Muscle of back (tissue), 13 donors: Measurements from ENCODE around the gene PSMD1. TPM values are rescaled to one million over a fixed set of nuclear protein-coding genes. Genes with fewer than 3 reads are reported as not detected.
A peak's percentile ranks its signal among the peaks of the same experiment; 100 is the strongest.
"Not testable (repeated sequence)": the region's sequence is repeated elsewhere in the genome, so short reads cannot be mapped to it uniquely, and the experiment has no call there.

ENCODE experiments used
- DNase-seq, 3 donors: peaks; one replicate each; pipeline versions ENCODE4 v3.0.0 to v3.0.0-alpha.2; 2013
- long read RNA-seq, 9 donors: transcript quantifications; one replicate each; lab custom pipeline, GENCODE V29; 2026
- polyA plus RNA-seq, 10 donors: library from polyadenylated mRNA; unstranded; fragments of 120-200 nt; gene quantifications; one replicate each; pipeline ENCODE4 v1.2.1, GENCODE V29; 2013; ENCODE audit not compliant: insufficient read length in 10 of 10

Gene PSMD1
- polyA plus RNA-seq: 100 to 1,000 TPM in 1 of 10 donors, 10 to 100 TPM in 9; 63.4 to 109 (median 75.8) TPM
- long read RNA-seq, donor 1, partial matches to known transcripts: 5 of 9 reads
- long read RNA-seq, donor 1, other reads (novel, unspliced or antisense): 0 of 9 reads
- long read RNA-seq, donor 2, partial matches to known transcripts: 16 of 20 reads
- long read RNA-seq, donor 2, other reads (novel, unspliced or antisense): 0 of 20 reads
- long read RNA-seq, donor 3: 0 reads
- long read RNA-seq, donor 4, transcript PSMD1-212 (2 exons, 546 nt): major isoform, 5 of 22 reads
- long read RNA-seq, donor 4, transcript PSMD1-201 (25 exons, 3,326 nt): major isoform, 5 of 22 reads
- long read RNA-seq, donor 4, partial matches to known transcripts: 11 of 22 reads
- long read RNA-seq, donor 4, other reads (novel, unspliced or antisense): 0 of 22 reads
- long read RNA-seq, donor 5: 0 reads
- long read RNA-seq, donor 6, transcript PSMD1-212 (2 exons, 546 nt): major isoform, 7 of 38 reads
- long read RNA-seq, donor 6, partial matches to known transcripts: 28 of 38 reads
- long read RNA-seq, donor 6, other reads (novel, unspliced or antisense): 0 of 38 reads
- long read RNA-seq, donor 7, partial matches to known transcripts: 13 of 19 reads
- long read RNA-seq, donor 7, other reads (novel, unspliced or antisense): 0 of 19 reads
- long read RNA-seq, donor 8, transcript PSMD1-212 (2 exons, 546 nt): major isoform, 6 of 19 reads
- long read RNA-seq, donor 8, partial matches to known transcripts: 13 of 19 reads
- long read RNA-seq, donor 8, other reads (novel, unspliced or antisense): 0 of 19 reads
- long read RNA-seq, donor 9, partial matches to known transcripts: 5 of 8 reads
- long read RNA-seq, donor 9, other reads (novel, unspliced or antisense): 0 of 8 reads

- peak; percentile 93 to 99 (median 96) for DNase-seq
These were observed at the start of gene PSMD1 for GRCh38 chr2:231056453-231057416. TSS of gene PSMD1 (plus strand) at chr2:231056867. CDS start at chr2:231057026, 159 bp downstream.

GRCh38 chr2:231007286-231008098 is 49.2 kb upstream of the PSMD1 start:
- no peak for DNase-seq

- DNase-seq: no peak
These were observed 48.5 kb upstream of the PSMD1 start for GRCh38 chr2:231008131-231008530.

- DNase-seq: no peak
These were observed 47.3 kb upstream of the PSMD1 start for GRCh38 chr2:231009236-231009919.

- no peak for DNase-seq
These were observed 46.4 kb upstream of the PSMD1 start for GRCh38 chr2:231010201-231010730.

GRCh38 chr2:231011526-231011925 is 45.1 kb upstream of the PSMD1 start:
- DNase-seq: no peak

- no peak for DNase-seq
These were observed 44.2 kb upstream of the PSMD1 start for GRCh38 chr2:231012463-231012862.

GRCh38 chr2:231013820-231014219 is 42.8 kb upstream of the PSMD1 start:
- DNase-seq: no peak

GRCh38 chr2:231015478-231015877 is 41.2 kb upstream of the PSMD1 start:
- DNase-seq: no peak

GRCh38 chr2:231015926-231016325 is 40.7 kb upstream of the PSMD1 start:
- DNase-seq: no peak

GRCh38 chr2:231016566-231017230 is 40.0 kb upstream of the PSMD1 start:
- DNase-seq: no peak

GRCh38 chr2:231017231-231017598 is 39.5 kb upstream of the PSMD1 start:
- DNase-seq: no peak

- no peak for DNase-seq
These were observed 38.5 kb upstream of the PSMD1 start for GRCh38 chr2:231018184-231018583.

GRCh38 chr2:231025059-231025458 is 31.6 kb upstream of the PSMD1 start:
- DNase-seq: not testable (repeated sequence)

GRCh38 chr2:231028889-231029288 is 27.8 kb upstream of the PSMD1 start:
- DNase-seq: no peak

GRCh38 chr2:231029563-231029962 is 27.1 kb upstream of the PSMD1 start:
- DNase-seq: no peak

- no peak for DNase-seq
These were observed 25.9 kb upstream of the PSMD1 start for GRCh38 chr2:231030725-231031124.

- DNase-seq: no peak
These were observed 24.0 kb upstream of the PSMD1 start for GRCh38 chr2:231032575-231033140.
